ENCODE measurements around the gene KRTAP4-3.
"Not testable (repeated sequence)": the region's sequence is repeated elsewhere in the genome, so short reads cannot be mapped to it uniquely, and the experiment has no call there.

Gene KRTAP4-3

GRCh38 chr17:41168121-41168520, at the start of gene KRTAP4-3:
KRTAP4-3 (minus strand) TSS chr17:41168221; CDS start chr17:41168172, 49 bp downstream.
- DNase-seq (ENCODE audit: low read depth): no peak

DNA sequence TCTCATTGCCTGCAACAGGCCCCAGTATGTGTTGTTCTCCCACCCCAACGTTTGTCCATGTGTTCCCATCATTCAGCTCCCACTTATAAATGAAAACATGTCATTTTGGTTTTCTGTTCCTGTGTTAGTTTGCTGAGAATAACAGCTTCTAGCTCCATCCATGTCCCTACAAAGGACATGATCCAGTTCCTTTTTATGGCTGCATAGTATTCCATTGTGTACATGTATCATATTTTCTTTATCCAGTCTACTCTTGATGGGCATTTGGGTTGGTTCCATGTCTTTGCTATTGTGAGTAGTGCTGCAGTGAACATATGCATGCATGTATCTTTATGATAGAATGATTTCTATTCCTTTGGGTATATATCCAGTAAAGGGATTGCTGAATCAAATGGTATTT, 47.7 kb upstream of the KRTAP4-3 start:
- no peak for DNase-seq (ENCODE audit: low read depth)

GRCh38 chr17:41212524-41213169, 44.6 kb upstream of the KRTAP4-3 start:
- DNase-seq (ENCODE audit: low read depth): no peak

- no peak for DNase-seq (ENCODE audit: low read depth)
Measured at GRCh38 chr17:41211845-41212466, 43.9 kb upstream of the KRTAP4-3 start.

- DNase-seq (ENCODE audit: low read depth): no peak
Measured at GRCh38 chr17:41199421-41200078, 31.5 kb upstream of the KRTAP4-3 start.

- DNase-seq (ENCODE audit: low read depth): no peak
Measured at GRCh38 chr17:41196068-41196467, 28.0 kb upstream of the KRTAP4-3 start.

DNA sequence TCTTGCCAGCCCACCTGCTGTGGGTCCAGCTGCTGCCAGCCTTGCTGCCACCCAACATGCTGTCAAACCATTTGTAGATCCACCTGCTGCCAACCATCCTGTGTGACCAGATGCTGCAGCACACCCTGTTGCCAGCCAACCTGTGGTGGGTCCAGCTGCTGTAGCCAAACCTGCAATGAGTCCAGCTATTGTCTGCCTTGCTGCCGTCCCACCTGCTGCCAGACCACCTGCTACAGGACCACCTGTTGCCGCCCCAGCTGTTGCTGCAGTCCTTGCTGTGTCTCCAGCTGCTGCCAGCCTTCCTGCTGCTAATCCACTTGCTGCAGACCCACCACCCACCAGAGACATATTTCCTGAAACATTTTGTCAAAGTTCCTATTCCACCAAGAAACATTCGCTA, 22.3 kb upstream of the KRTAP4-3 start:
- DNase-seq (ENCODE audit: low read depth): no peak

GRCh38 chr17:41189837-41190318, 21.9 kb upstream of the KRTAP4-3 start, which contains the start of gene KRTAP9-1:
KRTAP9-1 (plus strand) TSS chr17:41189887; CDS start chr17:41189887, 0 bp downstream.
- not testable (repeated sequence) for DNase-seq (ENCODE audit: low read depth)

DNA sequence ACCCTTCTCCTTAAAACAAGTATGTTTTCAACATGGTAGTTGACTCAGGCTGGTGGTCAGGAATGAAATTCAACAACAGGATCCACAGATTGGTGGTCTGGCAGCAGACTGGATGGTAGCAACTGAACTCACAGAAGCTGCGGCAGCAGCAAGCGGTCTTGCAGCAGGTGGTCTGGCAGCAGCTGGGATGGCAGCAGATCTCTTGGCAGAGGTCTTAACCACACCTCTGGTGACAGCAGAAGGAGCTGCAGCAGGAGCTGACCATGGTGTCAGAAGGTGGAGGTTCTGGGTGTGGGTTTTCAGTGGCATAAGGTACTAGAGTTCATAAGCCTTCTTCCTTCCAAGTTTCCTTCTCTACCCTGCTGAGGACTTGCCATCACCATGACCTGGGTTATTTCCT, 18.9 kb upstream of the KRTAP4-3 start:
- no peak for DNase-seq (ENCODE audit: low read depth)

- DNase-seq (ENCODE audit: low read depth): no peak
Measured at GRCh38 chr17:41185001-41185400, 17.0 kb upstream of the KRTAP4-3 start.

- DNase-seq (ENCODE audit: low read depth): no peak
Measured at GRCh38 chr17:41184480-41184961, 16.5 kb upstream of the KRTAP4-3 start, which contains the start of gene KRTAP4-1. KRTAP4-1 (minus strand) TSS chr17:41184911; CDS start chr17:41184854, 57 bp downstream.

- no peak for DNase-seq (ENCODE audit: low read depth)
Measured at GRCh38 chr17:41178843-41179616, 11.0 kb upstream of the KRTAP4-3 start.

- DNase-seq (ENCODE audit: low read depth): no peak
Measured at GRCh38 chr17:41178341-41178740, 10.3 kb upstream of the KRTAP4-3 start.

GRCh38 chr17:41177727-41178271, 9.8 kb upstream of the KRTAP4-3 start, which contains the start of gene KRTAP4-2:
KRTAP4-2 (minus strand) TSS chr17:41178221; CDS start chr17:41178164, 57 bp downstream.
- no peak for DNase-seq (ENCODE audit: low read depth)

DNA sequence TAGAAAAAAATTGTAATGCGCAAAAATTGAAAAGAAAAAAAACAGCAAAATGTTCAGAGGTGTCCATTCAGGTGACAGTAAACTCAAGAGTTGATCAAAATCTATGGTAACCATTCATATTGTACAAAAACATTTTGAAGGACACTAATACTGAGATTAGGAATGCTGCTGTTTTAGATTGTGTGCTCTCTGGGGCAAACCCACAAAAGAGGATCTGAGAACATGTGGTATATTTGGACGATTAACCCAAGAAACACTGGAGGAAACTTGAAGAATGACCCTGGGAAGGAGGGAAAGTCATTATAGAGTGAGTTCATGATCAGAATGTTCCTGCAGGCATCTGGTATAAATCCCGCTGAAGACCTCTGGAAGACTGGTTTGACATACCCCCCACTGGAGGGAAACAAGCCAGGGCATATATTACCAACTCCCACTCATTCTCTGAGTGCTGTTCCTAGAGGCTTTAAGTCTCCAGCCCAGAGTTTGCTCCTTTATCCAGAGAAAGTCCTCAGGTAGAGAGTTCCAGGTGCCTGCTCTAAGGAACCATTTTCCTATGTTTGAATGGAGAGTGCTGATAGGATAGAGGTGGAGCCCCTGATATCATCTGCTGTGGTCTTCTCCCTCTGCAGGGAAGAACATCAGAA, 8.8 kb upstream of the KRTAP4-3 start:
- DNase-seq (ENCODE audit: low read depth): no peak

- no peak for DNase-seq (ENCODE audit: low read depth)
Measured at GRCh38 chr17:41171886-41172285, 3.9 kb upstream of the KRTAP4-3 start.

GRCh38 chr17:41167561-41167960, 460 bp downstream of the KRTAP4-3 start:
- no peak for DNase-seq (ENCODE audit: low read depth)

GRCh38 chr17:41163828-41164227, 4.2 kb downstream of the KRTAP4-3 start:
- DNase-seq (ENCODE audit: low read depth): no peak

- DNase-seq (ENCODE audit: low read depth): no peak
Measured at GRCh38 chr17:41160648-41161047, 7.4 kb downstream of the KRTAP4-3 start, which contains the start of gene KRTAP4-4. KRTAP4-4 (minus strand) TSS chr17:41160748; CDS start chr17:41160691, 57 bp downstream.

DNA sequence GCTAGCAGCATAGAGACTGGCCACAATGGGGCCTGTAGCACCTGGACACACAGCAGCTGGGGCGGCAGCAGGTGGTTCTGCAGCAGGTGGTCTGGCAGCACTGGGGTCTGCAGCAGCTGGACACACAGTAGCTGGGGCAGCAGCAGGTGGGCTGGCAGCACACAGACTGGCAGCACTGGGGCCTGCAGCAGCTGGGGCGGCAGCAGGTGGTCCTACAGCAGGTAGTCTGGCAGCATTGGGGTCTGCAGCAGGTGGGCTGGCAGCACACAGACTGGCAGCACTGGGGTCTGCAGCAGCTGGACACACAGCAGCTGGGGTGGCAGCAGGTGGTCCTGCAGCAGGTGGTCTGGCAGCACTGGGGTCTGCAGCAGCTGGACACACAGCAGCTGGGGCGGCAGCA, 7.8 kb downstream of the KRTAP4-3 start:
- not testable (repeated sequence) for DNase-seq (ENCODE audit: low read depth)

GRCh38 chr17:41153856-41154255, 14.2 kb downstream of the KRTAP4-3 start:
- DNase-seq (ENCODE audit: low read depth): no peak
